ENCODE measurements around the gene TSPY1. TPM values are rescaled to one million over a fixed set of nuclear protein-coding genes. Genes with fewer than 3 reads are reported as not detected.
"Not testable (repeated sequence)": the region's sequence is repeated elsewhere in the genome, so short reads cannot be mapped to it uniquely, and the experiment has no call there.

Gene TSPY1
- total RNA-seq = not detected

GRCh38 chrY:9466655-9467054, at the start of gene TSPY1:
TSS of gene TSPY1 (plus strand) at chrY:9466955. CDS start at chrY:9467001, 46 bp downstream.
- ATAC-seq; H3K9me3 ChIP-seq; in situ Hi-C loops (cut with MboI; ENCODE audit: low sequenced_read_pairs in 4 of 4); DNase-seq; intact Hi-C loops (cut with DNase I; ENCODE audit: low total_unique reads); H3K36me3 ChIP-seq; H3K4me1 ChIP-seq; H3K27me3 ChIP-seq; H3K4me3 ChIP-seq; H3K27ac ChIP-seq: not testable (repeated sequence)

- H3K36me3 ChIP-seq; in situ Hi-C loops (cut with MboI; ENCODE audit: low sequenced_read_pairs in 4 of 4); intact Hi-C loops (cut with DNase I; ENCODE audit: low total_unique reads); H3K9me3 ChIP-seq; H3K27ac ChIP-seq; H3K4me1 ChIP-seq; DNase-seq; H3K27me3 ChIP-seq; H3K4me3 ChIP-seq; ATAC-seq: not testable (repeated sequence)
These were observed 20.2 kb downstream of the TSPY1 start, which contains the start of gene TSPY9 for GRCh38 chrY:9486967-9487366. TSS of gene TSPY9 (plus strand) at chrY:9487267. CDS start at chrY:9487313, 46 bp downstream.

- H3K27ac ChIP-seq; DNase-seq; H3K4me1 ChIP-seq; H3K4me3 ChIP-seq; intact Hi-C loops (cut with DNase I; ENCODE audit: low total_unique reads); ATAC-seq; H3K27me3 ChIP-seq; H3K36me3 ChIP-seq; in situ Hi-C loops (cut with MboI; ENCODE audit: low sequenced_read_pairs in 4 of 4); H3K9me3 ChIP-seq: not testable (repeated sequence)
These were observed 37.6 kb downstream of the TSPY1 start for GRCh38 chrY:9504396-9504795.

GRCh38 chrY:9516287-9516686, 49.5 kb downstream of the TSPY1 start:
- H3K36me3 ChIP-seq; H3K4me3 ChIP-seq; ATAC-seq; H3K27me3 ChIP-seq; intact Hi-C loops (cut with DNase I; ENCODE audit: low total_unique reads); in situ Hi-C loops (cut with MboI; ENCODE audit: low sequenced_read_pairs in 4 of 4); H3K4me1 ChIP-seq; H3K27ac ChIP-seq; H3K9me3 ChIP-seq: not testable (repeated sequence)
- DNase-seq = peak in 1 of 2 donors; percentile 9

Other genes starting within 250 kb of the TSPY1 start
- gene TSPY4, start 129.5 kb upstream of the TSPY1 start, total RNA-seq = not detected
- not detected for gene TSPY8, start 109.2 kb upstream of the TSPY1 start, total RNA-seq
- not detected for gene TSPY3, start 68.5 kb upstream of the TSPY1 start, total RNA-seq
- not detected for gene TSPY9, start 20.3 kb downstream of the TSPY1 start, total RNA-seq
- not detected for gene TSPY10, start 60.9 kb downstream of the TSPY1 start, total RNA-seq

Data from gastrocnemius medialis (tissue), 4 donors.